ENCODE measurements around the gene CIRBP.

Gene CIRBP

DNA sequence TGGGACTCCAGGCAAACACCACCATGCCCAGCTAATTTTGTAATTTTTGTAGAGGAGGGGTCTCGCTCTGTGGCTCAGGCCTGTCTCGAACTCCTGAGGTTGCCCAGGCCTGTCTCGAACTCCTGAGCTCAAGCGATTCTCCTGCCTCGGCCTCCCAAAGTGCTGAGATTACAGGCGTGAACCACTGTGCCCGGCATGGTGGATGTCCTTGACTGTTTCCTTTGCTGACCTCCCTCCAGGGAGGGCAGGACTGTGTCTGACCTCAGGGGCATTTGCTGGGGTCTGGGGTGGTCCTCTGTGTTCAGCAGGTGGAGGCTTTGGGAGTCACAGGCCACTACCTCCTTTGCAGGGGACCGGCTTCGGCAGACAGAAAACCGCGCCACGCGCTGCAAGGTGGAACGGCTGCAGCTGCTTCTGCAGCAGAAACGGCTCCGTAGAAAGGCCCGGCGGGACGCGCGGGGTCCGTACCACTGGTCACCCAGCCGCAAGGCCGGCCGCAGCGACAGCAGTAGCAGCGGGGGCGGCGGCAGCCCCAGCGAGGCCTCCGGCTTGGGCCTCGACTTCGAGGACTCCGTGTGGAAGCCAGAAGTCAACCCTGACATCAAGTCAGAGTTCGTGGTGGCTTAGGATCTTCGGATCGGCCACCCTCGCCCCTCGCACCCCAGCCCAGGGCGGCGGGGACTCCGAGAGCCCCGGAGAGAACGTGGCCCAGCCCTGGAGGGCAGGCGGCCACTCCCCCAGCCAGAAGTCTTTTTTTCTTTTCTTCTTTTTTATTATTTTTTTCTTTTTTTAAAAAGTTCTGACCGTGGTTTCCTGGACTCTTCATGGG is 12.3 kb upstream of the CIRBP start:
- DNase-seq (ENCODE audit: low spot score), result no peak

DNA sequence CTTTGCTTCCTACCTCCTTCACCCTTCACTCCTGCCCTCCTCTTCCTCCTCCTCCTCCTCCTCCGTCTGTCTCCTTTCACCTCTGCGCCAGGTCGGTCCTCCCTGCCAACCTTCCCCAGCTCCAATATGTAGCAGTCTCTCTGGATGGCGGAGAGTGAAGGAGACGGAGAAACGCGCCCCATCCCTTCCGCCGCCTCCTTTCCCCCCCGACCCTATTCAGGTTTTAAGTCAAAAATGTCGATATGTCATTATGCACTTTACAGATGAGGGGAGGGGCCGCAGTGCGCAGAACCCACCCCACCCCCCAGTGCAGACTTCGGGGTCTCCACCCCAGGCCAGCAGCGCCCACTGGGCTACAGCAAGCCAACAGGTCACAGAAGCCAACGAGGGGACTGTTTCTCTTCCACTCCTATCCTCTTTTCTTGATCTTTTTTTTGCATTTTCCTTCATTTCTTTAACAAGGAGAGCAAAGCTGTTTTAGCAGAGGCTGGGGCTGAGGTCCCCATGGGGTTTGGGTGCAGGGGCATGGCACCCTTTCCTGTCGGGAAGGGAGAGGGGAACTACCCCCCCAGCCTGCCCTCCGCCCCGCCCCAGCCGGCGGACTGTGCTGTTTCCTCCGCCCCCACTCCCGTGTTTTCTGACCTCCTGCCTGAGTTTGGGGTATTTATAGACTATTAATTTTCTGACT is 11.5 kb upstream of the CIRBP start:
- DNase-seq (ENCODE audit: low spot score), result no peak

- no peak for DNase-seq (ENCODE audit: low spot score)
These were observed 11.0 kb upstream of the CIRBP start for GRCh38 chr19:1258163-1258492.

DNA sequence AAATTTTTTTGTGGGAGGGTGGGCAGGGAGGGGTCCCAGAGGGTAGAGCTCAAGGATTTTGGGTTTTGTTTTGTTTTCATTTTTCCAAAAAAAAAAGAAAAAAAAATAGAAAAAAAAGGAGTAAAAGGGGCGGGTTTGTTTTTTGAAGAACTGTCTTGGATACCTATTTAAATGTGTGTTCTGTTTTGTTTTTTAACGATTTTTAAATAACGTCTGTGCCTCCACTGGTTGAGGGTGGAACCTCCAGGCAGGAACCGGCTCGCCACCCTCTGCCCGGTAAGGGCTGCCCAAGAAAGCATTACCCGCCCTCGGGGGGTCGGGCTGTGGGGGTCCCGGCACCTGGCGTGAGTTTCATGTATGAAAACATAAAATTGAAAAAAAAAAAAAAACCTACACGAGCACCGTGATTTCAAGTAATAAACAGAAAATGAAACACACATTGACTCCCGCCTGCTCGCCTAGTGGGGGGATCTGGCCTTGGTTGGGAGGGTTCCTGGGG is 10.4 kb upstream of the CIRBP start:
- no peak for DNase-seq (ENCODE audit: low spot score)

DNA sequence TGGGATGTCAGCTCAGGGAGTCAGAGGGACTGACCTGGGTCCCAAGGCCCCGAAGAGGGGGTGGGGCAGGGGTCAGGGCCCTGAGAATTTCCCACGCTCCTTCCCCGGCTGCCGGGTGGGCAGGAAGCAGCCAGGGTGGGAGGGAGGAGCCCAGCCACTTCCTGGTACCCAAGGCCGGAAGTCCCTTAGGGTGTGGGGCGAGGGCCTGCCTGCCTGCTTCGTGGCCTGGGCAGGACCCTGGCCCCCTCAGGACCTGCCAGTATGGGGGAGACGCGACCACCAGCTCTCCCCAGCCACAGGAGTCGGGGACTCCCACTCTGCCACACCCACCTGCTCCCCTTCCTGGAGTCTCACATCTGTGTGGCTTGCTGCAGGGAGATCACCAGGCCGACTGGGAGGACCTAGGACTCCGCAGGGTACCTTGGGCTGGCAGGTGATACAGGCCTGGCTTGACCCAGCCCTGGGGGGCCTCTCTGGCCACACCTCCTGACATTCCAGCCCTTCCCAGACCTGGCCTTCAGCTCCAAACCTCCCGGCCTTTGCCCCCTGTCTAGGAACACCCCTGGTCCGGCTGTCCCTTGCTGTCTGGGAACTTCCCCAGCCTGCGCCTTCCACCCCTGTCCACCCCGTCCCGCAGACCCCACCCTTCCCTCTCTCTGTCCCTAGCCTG is 9.8 kb upstream of the CIRBP start:
- no peak for DNase-seq (ENCODE audit: low spot score)

GRCh38 chr19:1259876-1260748 is 9.0 kb upstream of the CIRBP start:
- no peak for DNase-seq (ENCODE audit: low spot score)

DNA sequence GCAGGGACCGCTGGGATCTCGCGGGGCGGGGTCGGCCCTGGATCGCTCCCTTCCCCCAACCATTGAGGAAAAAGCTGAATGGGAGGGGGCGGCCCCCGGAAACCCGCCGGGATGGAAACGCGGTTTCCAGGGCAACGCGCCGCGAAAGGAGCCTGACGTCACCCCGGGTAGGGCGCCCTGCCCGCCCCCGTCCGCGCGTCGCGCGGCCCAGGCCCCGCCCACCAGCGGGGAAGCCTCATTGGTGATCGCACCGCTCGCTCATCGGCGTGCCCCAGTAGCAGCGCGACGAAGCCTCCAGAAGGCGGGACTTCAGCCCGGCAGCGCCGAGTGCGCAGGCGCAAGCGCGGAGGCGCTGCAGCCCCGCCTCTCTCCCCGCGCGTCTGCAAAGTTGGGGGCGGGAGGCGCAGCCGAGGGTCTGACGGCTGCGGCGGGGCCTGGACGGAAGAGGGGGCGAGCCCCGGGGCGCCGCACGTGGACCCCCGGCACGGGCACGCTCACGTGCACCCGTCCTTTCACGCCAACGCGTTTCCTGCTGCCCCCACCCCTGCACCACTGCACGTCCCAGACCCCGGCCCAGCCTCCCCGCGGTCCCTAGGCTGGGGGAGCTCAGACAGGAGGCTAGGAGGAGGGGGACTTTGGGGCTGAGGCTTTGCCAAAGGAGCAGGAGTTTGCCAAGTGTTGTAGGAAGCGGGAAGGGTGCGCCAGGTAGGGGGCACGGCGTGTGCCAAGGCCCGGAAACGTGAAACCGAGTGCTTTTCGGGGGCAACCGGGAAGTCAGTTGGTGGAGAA is 8.2 kb upstream of the CIRBP start:
- DNase-seq (ENCODE audit: low spot score), result peak; percentile 92

DNA sequence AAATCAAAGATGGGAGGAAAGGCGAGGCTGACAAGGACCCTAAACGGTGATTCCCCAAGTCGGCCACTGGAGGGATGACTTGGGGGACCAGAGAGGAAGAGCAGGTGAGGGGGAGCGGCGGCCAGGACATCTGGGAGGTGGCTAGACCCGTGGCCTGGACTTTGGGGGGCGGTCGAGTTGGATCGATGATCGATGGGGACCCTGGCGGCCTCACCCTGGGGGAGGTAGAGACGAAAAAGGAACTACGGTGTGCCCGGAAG is 7.7 kb upstream of the CIRBP start:
- no peak for DNase-seq (ENCODE audit: low spot score)

GRCh38 chr19:1261798-1262622 is 7.1 kb upstream of the CIRBP start:
- no peak for DNase-seq (ENCODE audit: low spot score)

DNA sequence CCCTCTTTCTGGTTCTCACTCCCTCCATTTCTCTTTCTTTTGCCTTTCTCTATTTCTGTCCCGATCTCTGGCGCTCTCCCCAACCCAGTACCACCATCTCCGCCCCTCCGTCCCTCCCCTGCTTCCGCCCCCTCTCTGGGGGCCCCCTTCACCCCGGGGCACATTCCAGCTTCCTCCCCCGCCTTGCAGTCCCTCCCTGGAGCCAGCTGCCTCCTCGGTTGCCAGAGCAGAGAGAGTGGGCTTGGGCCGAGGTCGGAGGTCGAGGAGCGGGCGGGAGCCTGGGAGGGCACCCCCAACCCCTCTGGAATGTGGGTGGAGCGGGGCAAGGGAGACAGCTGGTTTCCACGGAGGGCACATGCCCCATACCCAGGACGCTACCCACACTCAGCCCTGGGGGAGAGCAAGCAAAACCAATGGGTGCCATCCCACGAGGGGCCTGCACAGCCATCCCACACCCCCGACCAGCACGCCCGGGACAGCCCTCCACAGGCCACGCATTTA is 6.5 kb upstream of the CIRBP start:
- DNase-seq (ENCODE audit: low spot score), result no peak

DNA sequence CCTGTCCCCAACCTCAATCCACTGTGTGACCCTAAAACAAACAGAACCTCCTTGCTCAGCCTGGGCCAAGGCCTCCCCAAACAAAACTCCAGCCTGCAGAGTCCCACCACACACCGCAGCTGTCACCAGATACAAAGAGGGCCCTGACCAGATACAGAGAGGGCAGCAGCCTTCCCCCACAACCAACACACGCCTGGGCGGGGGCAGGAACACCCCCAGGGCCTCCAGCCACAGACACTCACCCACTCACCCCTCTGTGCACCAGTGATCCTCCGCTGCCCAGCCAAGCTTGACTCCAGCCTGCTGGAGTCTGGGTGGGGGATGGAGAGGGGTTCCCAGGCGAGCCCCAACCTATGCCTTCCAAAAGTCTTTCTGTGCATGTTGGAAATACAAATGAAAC is 5.9 kb upstream of the CIRBP start:
- no peak for DNase-seq (ENCODE audit: low spot score)

DNA sequence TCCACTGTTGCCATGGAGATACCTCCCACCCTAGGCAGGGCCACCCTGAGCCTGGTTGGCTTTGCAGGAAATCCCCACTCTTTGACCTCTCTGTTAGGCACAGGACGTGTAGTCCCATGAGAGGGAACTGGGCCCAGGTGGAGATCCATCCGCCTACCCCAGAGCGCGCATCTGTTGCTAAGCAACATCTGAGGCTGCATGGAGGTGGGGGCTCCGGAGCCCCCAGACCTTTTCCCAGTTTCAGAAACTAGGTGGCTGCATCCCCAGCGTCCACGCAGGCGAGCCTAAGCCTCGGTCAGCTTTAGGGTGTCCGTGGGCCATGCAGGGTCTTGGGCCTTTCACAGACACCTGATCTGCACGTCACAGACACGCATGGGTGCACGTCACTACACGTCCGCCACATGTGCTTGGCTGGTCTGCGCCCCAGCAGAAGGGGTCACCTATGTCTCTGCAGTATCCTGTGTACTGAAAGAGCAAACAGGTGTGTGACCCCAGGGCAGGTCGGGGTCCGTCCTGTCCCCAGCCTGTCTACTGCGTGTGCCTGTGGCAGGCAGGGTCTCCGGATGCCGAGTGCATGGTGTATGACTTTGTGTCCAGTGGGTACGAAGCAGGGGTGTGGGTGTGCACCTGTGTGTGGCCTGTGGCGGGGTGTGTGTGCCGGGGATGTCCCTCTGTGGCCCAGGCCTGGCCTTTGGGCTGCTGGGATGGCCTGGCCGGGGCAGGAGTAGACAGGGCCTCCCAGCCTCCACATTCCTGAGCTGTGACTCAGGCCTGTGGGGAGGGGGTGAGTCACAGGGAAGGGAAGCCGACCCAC is 4.1 kb upstream of the CIRBP start:
- no peak for DNase-seq (ENCODE audit: low spot score)

GRCh38 chr19:1265615-1266128 is 3.5 kb upstream of the CIRBP start:
- DNase-seq (ENCODE audit: low spot score), result no peak

- DNase-seq (ENCODE audit: low spot score), result no peak
These were observed 2.8 kb upstream of the CIRBP start for GRCh38 chr19:1266129-1266915.

DNA sequence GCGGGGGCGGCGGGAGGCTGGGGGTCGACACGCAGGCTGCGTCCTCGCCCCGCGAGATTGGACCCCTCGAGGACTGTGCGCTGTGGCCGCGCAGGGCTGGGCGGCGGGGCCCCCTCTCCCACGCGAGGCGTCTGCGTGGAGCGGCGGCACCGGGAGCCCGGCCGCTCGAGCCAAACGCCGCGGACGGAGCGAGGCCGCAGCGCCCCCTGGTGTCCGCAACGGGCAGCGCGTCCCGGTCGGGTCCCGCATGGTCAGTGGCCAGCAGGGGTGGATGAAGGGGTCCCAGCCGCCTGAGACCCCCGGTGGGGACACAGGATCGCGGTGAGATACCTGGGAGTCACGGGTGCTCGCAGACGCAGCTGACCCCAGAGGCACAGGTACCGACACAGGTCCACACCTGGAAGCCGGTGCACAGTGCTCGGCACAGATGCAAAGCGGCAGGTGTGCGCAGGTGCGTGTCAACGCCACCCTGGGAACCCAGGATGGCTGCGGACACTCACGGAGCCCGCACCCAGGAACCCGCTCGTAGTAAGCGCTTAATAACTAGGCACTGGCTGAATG is 2.1 kb upstream of the CIRBP start:
- DNase-seq (ENCODE audit: low spot score), result no peak

GRCh38 chr19:1267477-1268225 is 1.5 kb upstream of the CIRBP start:
- DNase-seq (ENCODE audit: low spot score), result no peak

All from globus pallidus (tissue), 1 donor.